Measurements from ENCODE around the gene TBX5. TPM values are rescaled to one million over a fixed set of nuclear protein-coding genes. Genes with fewer than 3 reads are reported as not detected.

Gene TBX5
- total and polyA plus RNA-seq, 2 experiments from 2014 or later: 0.21 TPM; not detected in 1

- ATAC-seq: peak; percentile 11
- no peaks in the 10 kb centered on the region for H3K9me2 ChIP-seq (ENCODE audit: insufficient read depth)
- no peaks in the 10 kb centered on the region for H3K79me2 ChIP-seq (replicated peaks; ENCODE audit: insufficient read depth)
Observed at GRCh38 chr12:114403690-114404066, 2.3 kb downstream of the TBX5 start.

GRCh38 chr12:114403011-114403689, 2.8 kb downstream of the TBX5 start:
- Mint-ChIP-seq H3K27me3 (ENCODE audit: insufficient read depth, low read depth, poor library complexity) (peaks cover 100% of the 10 kb centered on the region), H3K4me3 (peak overlapping the region; percentile 58), H3K9me3 (peaks cover 16% of the 10 kb centered on the region; the same call in 2 of the 3 replicates), H3K4me1 (peaks cover 71% of the 10 kb centered on the region), H3K27ac (no peak overlapping the region), H3K36me3 (ENCODE audit: low read depth) (no peaks in the 10 kb centered on the region; the same call in 2 of the 3 replicates)
- Histone ChIP-seq H3K27me3 (ENCODE audit: insufficient read depth) (peaks cover 100% of the 10 kb centered on the region), H3K79me2 (replicated peaks; ENCODE audit: insufficient read depth) (no peaks in the 10 kb centered on the region), H4K20me1 (replicated peaks; ENCODE audit: insufficient read depth) (peaks cover 33% of the 10 kb centered on the region), H3K4me3 (peak overlapping the region; percentile 44), H3K36me3 (ENCODE audit: insufficient read depth) (no peaks in the 10 kb centered on the region), H3K4me1 (ENCODE audit: insufficient read depth) (peaks cover 80% of the 10 kb centered on the region), H3F3A (replicated peaks; ENCODE audit: low read depth) (peaks cover 33% of the 10 kb centered on the region), H3K4me2 (peak overlapping the region; percentile 69), H3K9me2 (ENCODE audit: insufficient read depth) (no peaks in the 10 kb centered on the region), H3K27ac (ENCODE audit: low read depth) (no peak overlapping the region), H2AFZ (no peak overlapping the region; the same call in 1 of the 2 replicates)
- peak; percentile 93 for DNase-seq (ENCODE audit: low spot score)
- ATAC-seq: peak; percentile 69
- no peak for TF ChIP-seq CREB1 (CRISPR knock-in tag; IDR thresholded peaks at IDR 0.05; ENCODE audit: low read depth)
- TF ChIP-seq ZNF114 (CRISPR knock-in tag; IDR thresholded peaks at IDR 0.05): no peak
- TF ChIP-seq EZH2 (IDR thresholded peaks at IDR 0.05; ENCODE audit: low read depth, unreplicated experiment): peak; percentile 96
- peak; percentile 37 to 44 for TF ChIP-seq CTCF (conservative IDR thresholded peaks at IDR 0.05; ENCODE audit: low read depth in 2 of 2)
- no peak for TF ChIP-seq NANOG (IDR thresholded peaks at IDR 0.05; ENCODE audit: borderline replicate concordance)
- no peak for TF ChIP-seq ZNF462 (CRISPR knock-in tag; IDR thresholded peaks at IDR 0.05)

More at GRCh38 chr12:114403690-114404066, 2.3 kb downstream of the TBX5 start:
- Histone ChIP-seq H3K4me3 (peak overlapping the region; percentile 44), H3F3A (replicated peaks; ENCODE audit: low read depth) (peaks cover 34% of the 10 kb centered on the region), H3K4me2 (peak overlapping the region; percentile 69), H3K27ac (ENCODE audit: low read depth) (no peak overlapping the region), H2AFZ (no peak overlapping the region; the same call in 1 of the 2 replicates), H3K36me3 (ENCODE audit: insufficient read depth) (no peaks in the 10 kb centered on the region), H3K27me3 (ENCODE audit: insufficient read depth) (peaks cover 100% of the 10 kb centered on the region), H3K4me1 (ENCODE audit: insufficient read depth) (peaks cover 80% of the 10 kb centered on the region), H4K20me1 (replicated peaks; ENCODE audit: insufficient read depth) (peaks cover 32% of the 10 kb centered on the region)
- Mint-ChIP-seq H3K36me3 (ENCODE audit: low read depth) (no peaks in the 10 kb centered on the region; the same call in 2 of the 3 replicates), H3K9me3 (peaks cover 16% of the 10 kb centered on the region; the same call in 2 of the 3 replicates), H3K27me3 (ENCODE audit: insufficient read depth, low read depth, poor library complexity) (peaks cover 100% of the 10 kb centered on the region), H3K4me1 (peaks cover 70% of the 10 kb centered on the region), H3K27ac (no peak overlapping the region), H3K4me3 (peak overlapping the region; percentile 58; the same call in 2 of the 3 replicates)
- peak; percentile 71 for DNase-seq (ENCODE audit: low spot score)
- no peak for TF ChIP-seq CTCF (conservative IDR thresholded peaks at IDR 0.05; ENCODE audit: low read depth in 2 of 2)
- TF ChIP-seq EZH2phosphoT487 (IDR thresholded peaks at IDR 0.05; ENCODE audit: unreplicated experiment): peak; percentile 28
